ELR (cell line): Measurements from ENCODE around the gene GMEB2.
"Not testable (repeated sequence)": the region's sequence is repeated elsewhere in the genome, so short reads cannot be mapped to it uniquely, and the experiment has no call there.

ENCODE experiments used
- DNase-seq: peaks from one replicate; pipeline ENCODE4 v3.0.0-alpha.2; 2015; ENCODE audit warnings: low read depth

GMEB2 gene

GRCh38 chr20:63657260-63657936 lies 30.5 kb upstream of the GMEB2 start:
- no peak for DNase-seq

- DNase-seq = peak; percentile 42
Observed at GRCh38 chr20:63656451-63656850, 29.6 kb upstream of the GMEB2 start.

- DNase-seq = no peak
Observed at GRCh38 chr20:63655249-63655648, 28.3 kb upstream of the GMEB2 start.

- DNase-seq = no peak
Observed at GRCh38 chr20:63653974-63654668, 27.2 kb upstream of the GMEB2 start.

GRCh38 chr20:63653041-63653973 lies 26.4 kb upstream of the GMEB2 start, which contains the start of gene STMN3:
STMN3 (minus strand) TSS chr20:63653424; CDS start chr20:63653345, 79 bp downstream.
- DNase-seq = peak; percentile 91

- peak; percentile 54 for DNase-seq
Observed at GRCh38 chr20:63652192-63652980, 25.5 kb upstream of the GMEB2 start.

GRCh38 chr20:63651942-63652191 lies 25.0 kb upstream of the GMEB2 start:
- DNase-seq = no peak

- not testable (repeated sequence) for DNase-seq
Observed at GRCh38 chr20:63650486-63650885, 23.6 kb upstream of the GMEB2 start.

GRCh38 chr20:63648895-63649589 lies 22.1 kb upstream of the GMEB2 start:
- DNase-seq = no peak

- DNase-seq = no peak
Observed at GRCh38 chr20:63648190-63648589, 21.3 kb upstream of the GMEB2 start.

GRCh38 chr20:63645218-63645617 lies 18.3 kb upstream of the GMEB2 start:
- no peak for DNase-seq

GRCh38 chr20:63643946-63644345 lies 17.0 kb upstream of the GMEB2 start:
- DNase-seq = no peak

- no peak for DNase-seq
Observed at GRCh38 chr20:63643499-63643898, 16.6 kb upstream of the GMEB2 start.

GRCh38 chr20:63642527-63643247 lies 15.8 kb upstream of the GMEB2 start:
- no peak for DNase-seq

GRCh38 chr20:63641792-63642523 lies 15.1 kb upstream of the GMEB2 start:
- peak; percentile 87 for DNase-seq

GRCh38 chr20:63641146-63641791 lies 14.4 kb upstream of the GMEB2 start:
- DNase-seq = peak; percentile 14

GRCh38 chr20:63640686-63641085 lies 13.8 kb upstream of the GMEB2 start:
- not testable (repeated sequence) for DNase-seq

- no peak for DNase-seq
Observed at GRCh38 chr20:63640086-63640485, 13.2 kb upstream of the GMEB2 start.
